GM13977 (cell line): ENCODE results near the gene DEAF1.
A peak's percentile ranks its signal among the peaks of the same experiment; 100 is the strongest.

Source experiments
- DNase-seq: peaks from one replicate; pipeline ENCODE4 v3.0.0; 2012; ENCODE audit warnings: low spot score
- in situ Hi-C: fragments of 300-500 bp; cut with MboI; formaldehyde crosslinking; loops from one replicate; pipeline ENCODE4 v1.12.0; 2022; ENCODE audit warnings: low sequenced_read_pairs, low pct_unique_long_range_greater_than_20kb, mixed read lengths, inconsistent platforms; ENCODE audit not compliant: unreplicated experiment
- TF ChIP-seq, protein P1 (sequence below): IDR thresholded peaks from 2 replicates; pipeline ENCODE4 v1.5.1; 2012; ENCODE audit warnings: mild to moderate bottlenecking, control low read depth; ENCODE audit not compliant: insufficient read depth; ENCODE audit errors: extremely low read depth, missing control alignments

The DEAF1 gene

GRCh38 chr11:699116-699508 is 4.1 kb upstream of the DEAF1 start:
- in situ Hi-C loops: no loop called here
- no peak for DNase-seq
- TF ChIP-seq, protein P1, sequence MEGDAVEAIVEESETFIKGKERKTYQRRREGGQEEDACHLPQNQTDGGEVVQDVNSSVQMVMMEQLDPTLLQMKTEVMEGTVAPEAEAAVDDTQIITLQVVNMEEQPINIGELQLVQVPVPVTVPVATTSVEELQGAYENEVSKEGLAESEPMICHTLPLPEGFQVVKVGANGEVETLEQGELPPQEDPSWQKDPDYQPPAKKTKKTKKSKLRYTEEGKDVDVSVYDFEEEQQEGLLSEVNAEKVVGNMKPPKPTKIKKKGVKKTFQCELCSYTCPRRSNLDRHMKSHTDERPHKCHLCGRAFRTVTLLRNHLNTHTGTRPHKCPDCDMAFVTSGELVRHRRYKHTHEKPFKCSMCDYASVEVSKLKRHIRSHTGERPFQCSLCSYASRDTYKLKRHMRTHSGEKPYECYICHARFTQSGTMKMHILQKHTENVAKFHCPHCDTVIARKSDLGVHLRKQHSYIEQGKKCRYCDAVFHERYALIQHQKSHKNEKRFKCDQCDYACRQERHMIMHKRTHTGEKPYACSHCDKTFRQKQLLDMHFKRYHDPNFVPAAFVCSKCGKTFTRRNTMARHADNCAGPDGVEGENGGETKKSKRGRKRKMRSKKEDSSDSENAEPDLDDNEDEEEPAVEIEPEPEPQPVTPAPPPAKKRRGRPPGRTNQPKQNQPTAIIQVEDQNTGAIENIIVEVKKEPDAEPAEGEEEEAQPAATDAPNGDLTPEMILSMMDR: no peak

DNA sequence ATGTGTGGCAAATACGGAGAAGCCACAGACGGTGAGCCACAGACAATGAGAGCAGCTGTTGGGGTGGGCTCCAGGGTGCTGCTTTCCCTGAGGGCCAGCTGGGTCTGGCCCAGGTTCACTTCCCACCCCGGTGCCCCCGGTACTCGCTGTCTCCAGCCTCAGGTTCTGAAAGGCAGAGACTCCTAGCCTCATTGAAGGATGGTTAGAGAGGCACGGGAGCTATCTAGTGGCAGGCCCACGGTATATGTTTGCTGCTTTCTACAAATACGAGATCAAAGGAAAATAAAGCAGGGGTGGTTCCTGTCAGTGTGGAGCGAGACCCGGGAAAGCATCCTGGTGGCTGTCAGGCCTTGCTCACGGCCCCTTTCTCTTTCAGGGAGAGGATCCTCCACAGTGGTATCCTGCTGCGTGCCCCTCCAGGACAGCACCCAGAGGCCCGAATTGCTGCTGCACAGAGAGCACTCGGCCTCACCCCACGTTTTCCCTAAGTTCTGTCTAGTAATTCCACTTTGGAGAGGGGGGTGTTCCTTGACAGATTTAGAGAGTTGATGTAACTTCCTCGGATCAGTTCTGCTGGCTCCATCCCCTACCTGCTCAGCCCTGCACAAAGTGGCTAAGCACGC is 3.6 kb upstream of the DEAF1 start:
- no peak for DNase-seq
- in situ Hi-C loops: no loop called here
- TF ChIP-seq, protein P1: no peak

DNA sequence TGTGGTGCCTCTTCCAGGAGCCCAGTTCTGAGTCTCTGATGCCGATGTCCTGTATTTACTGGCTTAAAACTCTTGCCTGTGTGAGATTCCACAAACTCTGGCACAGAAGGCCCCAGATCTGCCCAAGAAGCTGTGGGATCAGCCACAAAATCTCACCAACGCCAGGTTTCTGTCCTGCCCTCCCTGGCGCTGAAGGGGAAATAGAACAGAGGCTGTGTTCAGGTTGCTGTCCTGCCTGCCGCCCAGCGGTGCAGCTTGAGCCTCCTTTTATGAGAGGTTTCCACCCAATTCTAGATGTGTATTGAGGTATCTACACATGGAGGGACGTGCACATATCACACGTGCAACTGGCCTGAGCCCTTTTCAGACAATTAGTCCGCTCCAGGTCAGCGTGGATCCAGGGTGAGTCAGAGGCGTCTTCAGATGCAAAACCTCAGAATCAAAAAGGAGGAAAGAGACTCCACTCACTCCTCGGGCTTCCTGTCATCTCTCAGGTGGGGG is 2.8 kb upstream of the DEAF1 start:
- in situ Hi-C loops: no loop called here
- DNase-seq: no peak
- TF ChIP-seq, protein P1: no peak

- TF ChIP-seq, protein P1: no peak
- in situ Hi-C loops: no loop called here
- DNase-seq: peak; percentile 49
Measured at GRCh38 chr11:696955-697491, 2.0 kb upstream of the DEAF1 start.

DNA sequence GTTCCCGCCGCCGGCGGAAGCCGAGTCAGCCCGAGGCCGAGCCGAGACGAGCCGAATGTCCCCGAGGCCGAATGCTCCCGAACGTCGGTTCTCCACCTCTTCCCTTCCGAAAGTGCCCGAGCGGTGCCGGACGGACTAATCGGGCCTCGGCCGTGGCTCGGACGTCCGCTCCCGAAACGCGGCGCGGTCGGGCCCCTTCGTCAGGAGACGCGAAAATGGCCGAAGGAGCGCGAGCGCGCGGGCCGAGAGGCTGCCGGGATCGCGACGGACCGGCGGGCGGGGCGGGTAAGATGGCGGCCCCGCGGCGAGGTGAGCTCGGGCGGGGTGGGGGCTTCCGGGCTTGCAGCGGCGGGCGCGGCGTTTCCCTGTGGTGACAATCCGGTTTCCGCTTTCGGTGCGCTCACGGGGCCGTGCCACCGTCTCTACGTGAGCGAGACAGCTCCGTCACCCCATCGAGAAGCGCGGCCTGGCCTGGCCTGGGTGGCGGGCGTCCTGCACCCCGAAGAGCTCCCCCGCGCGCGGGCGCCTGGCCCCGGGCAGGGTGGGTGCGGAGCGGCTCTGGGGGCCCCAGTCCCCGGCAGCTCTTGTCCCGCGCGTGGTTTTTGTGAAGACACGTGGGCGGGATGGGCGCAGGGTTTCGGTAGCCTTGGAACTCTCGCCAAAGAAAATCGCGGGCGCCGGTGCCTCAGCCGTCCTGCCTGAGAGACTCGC is 671 bp upstream of the DEAF1 start, which contains the start of gene TMEM80:
Gene TMEM80, plus strand, starts transcription at position 279 of the 711 bp plus-strand sequence. Its CDS starts 12 bp downstream, at position 291.
- TF ChIP-seq, protein P1: no peak
- DNase-seq: peak; percentile 93
- in situ Hi-C loops: no loop called here

- no peak for DNase-seq
- TF ChIP-seq, protein P1: no peak
- in situ Hi-C loops: no loop called here
Measured at GRCh38 chr11:695288-695537, 191 bp upstream of the DEAF1 start.
